ENCODE data around the gene PARP14.
"Not testable (repeated sequence)": the region's sequence is repeated elsewhere in the genome, so short reads cannot be mapped to it uniquely, and the experiment has no call there.

PARP14 gene

DNA sequence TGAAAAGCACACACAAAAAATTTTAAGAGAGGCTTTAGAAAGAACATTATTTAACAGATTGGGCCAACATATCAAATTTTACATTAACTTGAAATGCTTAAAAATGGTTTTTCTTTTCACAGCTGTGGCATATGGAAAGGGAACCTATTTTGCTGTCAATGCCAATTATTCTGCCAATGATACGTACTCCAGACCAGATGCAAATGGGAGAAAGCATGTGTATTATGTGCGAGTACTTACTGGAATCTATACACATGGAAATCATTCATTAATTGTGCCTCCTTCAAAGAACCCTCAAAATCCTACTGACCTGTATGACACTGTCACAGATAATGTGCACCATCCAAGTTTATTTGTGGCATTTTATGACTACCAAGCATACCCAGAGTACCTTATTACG is 47.5 kb downstream of the PARP14 start:
- Histone ChIP-seq H3K9me3 (no peaks in the 10 kb centered on the region), H3K36me3 (peaks cover 10 to 17% (median 11%) of the 10 kb centered on the region in 3 donors), H3K4me1 (no peaks in the 10 kb centered on the region), H3K4me3 (no peak overlapping the region), H3K27me3 (no peaks in the 10 kb centered on the region), H3K27ac (no peak overlapping the region)
- intact Hi-C loops (cut with DNase I; ENCODE audit: low total_unique reads): no loop called here
- TF ChIP-seq, protein P1, sequence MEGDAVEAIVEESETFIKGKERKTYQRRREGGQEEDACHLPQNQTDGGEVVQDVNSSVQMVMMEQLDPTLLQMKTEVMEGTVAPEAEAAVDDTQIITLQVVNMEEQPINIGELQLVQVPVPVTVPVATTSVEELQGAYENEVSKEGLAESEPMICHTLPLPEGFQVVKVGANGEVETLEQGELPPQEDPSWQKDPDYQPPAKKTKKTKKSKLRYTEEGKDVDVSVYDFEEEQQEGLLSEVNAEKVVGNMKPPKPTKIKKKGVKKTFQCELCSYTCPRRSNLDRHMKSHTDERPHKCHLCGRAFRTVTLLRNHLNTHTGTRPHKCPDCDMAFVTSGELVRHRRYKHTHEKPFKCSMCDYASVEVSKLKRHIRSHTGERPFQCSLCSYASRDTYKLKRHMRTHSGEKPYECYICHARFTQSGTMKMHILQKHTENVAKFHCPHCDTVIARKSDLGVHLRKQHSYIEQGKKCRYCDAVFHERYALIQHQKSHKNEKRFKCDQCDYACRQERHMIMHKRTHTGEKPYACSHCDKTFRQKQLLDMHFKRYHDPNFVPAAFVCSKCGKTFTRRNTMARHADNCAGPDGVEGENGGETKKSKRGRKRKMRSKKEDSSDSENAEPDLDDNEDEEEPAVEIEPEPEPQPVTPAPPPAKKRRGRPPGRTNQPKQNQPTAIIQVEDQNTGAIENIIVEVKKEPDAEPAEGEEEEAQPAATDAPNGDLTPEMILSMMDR (IDR thresholded peaks at IDR 0.05): no peak
- no peak for DNase-seq

DNA sequence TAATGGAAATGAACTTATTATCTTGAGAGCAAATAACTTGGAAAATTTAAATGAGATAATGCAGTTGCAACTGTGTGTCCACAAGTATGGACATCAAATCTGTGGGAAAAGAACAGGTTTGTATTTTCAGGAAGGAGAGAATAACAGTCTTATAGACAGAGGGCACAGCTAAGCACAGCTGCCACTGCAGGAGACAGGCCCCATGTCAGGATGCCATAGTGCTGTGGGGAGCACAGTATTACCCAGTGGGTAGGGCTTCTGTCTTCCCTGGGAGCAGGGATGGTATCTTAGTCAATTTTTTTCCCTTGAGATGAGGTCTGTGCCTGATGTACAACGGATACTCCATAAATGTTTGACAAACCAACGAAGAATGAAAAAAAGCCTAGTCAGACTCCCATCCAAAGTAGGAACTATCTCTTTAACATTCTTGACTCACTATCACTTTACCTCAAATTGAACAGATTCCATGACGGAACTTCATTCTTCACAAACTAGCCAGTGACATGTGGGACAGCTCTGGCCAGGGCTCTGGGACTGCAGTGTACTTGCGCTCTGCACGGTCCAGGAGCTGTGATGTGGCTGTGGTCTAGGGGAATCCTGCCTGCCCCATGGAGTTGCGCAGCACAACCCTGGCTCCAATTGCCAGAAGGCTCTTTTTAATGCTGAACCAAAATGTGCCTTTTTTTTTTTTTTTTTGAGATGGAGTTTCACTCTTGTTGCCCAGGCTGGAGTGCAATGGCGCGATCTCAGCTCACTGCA is 48.3 kb downstream of the PARP14 start:
- Histone ChIP-seq H3K27ac (no peak overlapping the region), H3K36me3 (peaks cover 10 to 21% (median 13%) of the 10 kb centered on the region in 3 donors), H3K4me1 (no peaks in the 10 kb centered on the region), H3K4me3 (no peak overlapping the region), H3K27me3 (no peaks in the 10 kb centered on the region), H3K9me3 (peaks cover 0 to 2% (median 0%) of the 10 kb centered on the region in 3 donors)
- DNase-seq: no peak
- intact Hi-C loops (cut with DNase I; ENCODE audit: low total_unique reads): no loop called here
- TF ChIP-seq, protein P1 (IDR thresholded peaks at IDR 0.05): no peak

DNA sequence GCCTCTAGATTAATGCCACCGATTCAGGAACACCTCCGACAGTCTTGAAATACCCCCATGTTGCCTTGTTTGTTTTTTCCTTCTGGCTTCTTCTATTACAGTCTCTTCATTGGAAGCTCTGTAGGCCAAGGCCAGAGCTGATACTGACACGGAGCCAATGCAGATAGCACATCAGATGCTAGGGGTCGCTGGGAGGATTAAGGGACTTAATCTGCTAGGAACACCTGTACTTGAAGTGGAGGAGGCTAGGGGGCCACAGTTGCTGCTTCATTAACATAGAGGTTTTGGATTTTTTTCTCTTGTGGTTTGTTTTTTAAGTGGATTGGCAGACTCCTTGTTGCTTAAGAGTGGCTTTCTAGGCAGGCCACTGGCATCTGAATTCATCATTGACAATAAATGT is 49.6 kb downstream of the PARP14 start:
- Histone ChIP-seq H3K36me3 (peaks cover 10 to 21% (median 13%) of the 10 kb centered on the region in 3 donors), H3K9me3 (peaks cover 0 to 2% (median 0%) of the 10 kb centered on the region in 3 donors), H3K27ac (no peak overlapping the region), H3K27me3 (no peaks in the 10 kb centered on the region), H3K4me3 (no peak overlapping the region), H3K4me1 (no peaks in the 10 kb centered on the region)
- TF ChIP-seq, protein P1 (IDR thresholded peaks at IDR 0.05): no peak
- intact Hi-C loops (cut with DNase I; ENCODE audit: low total_unique reads): no loop called here
- no peak for DNase-seq

DNA sequence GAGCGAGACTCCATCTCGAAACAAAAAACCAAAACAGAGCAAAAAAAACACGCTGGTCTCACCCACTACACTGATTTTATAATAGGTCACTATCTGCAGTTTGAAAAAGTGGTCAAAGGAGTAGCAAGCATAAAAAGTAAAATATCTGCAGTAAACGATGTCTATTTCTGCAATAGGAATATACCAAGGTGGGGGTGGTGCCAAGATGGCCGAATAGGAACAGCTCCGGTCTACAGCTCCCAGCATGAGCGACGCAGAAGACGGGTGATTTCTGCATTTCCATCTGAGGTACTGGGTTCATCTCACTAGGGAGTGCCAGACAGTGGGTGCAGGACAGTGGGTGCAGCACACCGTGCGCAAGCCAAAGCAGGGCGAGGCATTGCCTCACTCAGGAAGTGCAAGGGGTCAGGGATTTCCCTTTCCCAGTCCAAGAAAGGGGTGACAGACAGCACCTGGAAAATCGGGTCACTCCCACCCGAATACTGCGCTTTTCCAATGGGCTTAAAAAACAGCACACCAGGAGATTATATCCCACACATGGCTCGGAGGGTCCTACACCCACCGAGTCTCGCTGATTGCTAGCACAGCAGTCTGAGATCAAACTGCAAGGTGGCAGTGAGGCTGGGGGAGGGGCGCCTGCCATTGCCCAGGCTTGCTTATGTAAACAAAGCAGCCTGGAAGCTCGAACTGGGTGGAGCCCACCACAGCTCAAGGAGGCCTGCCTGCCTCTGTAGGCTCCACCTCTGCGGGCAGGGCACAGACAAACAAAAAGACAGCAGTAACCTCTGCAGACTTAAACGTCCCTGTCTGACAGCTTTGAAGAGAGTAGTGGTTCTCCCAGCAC is 52.3 kb downstream of the PARP14 start:
- intact Hi-C loops (cut with DNase I; ENCODE audit: low total_unique reads): not testable (repeated sequence)

DNA sequence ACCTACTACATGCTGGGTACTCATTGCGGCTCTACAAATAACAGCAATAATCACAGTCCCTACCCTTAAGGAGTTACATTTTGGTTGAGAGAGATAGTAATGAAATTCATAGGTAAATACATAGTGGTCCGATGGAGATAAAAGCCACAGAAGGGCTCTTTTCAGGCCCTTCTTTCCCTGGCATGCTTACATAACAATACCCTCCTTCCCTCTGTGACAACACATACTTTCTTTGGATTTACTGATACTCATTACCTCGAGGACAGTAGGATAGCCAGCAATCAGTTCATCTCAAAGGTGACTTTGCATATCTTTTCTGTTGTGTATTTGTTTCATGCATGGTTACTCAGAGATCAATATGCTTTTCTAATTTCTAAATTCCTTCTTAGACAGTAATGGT is 58.5 kb downstream of the PARP14 start:
- H3K4me3 ChIP-seq: no peak overlapping the region
- H3K27ac ChIP-seq: no peak overlapping the region
- DNase-seq: no peak
- TF ChIP-seq, protein P1 (IDR thresholded peaks at IDR 0.05): no peak
- intact Hi-C loops (cut with DNase I; ENCODE audit: low total_unique reads): no loop called here
- no peaks in the 10 kb centered on the region for H3K9me3 ChIP-seq
- H3K27me3 ChIP-seq: no peaks in the 10 kb centered on the region
- peaks cover 20 to 37% (median 30%) of the 10 kb centered on the region in 3 donors for H3K36me3 ChIP-seq
- H3K4me1 ChIP-seq: no peaks in the 10 kb centered on the region

More for the DNA sequence above, 52.3 kb downstream of the PARP14 start:
- H3K4me3 ChIP-seq, H3K27ac ChIP-seq, DNase-seq, H3K9me3 ChIP-seq, H3K4me1 ChIP-seq, H3K27me3 ChIP-seq: not testable (repeated sequence)
- H3K36me3 ChIP-seq: peaks cover 8 to 19% (median 10%) of the 10 kb centered on the region in 3 donors

DNA sequence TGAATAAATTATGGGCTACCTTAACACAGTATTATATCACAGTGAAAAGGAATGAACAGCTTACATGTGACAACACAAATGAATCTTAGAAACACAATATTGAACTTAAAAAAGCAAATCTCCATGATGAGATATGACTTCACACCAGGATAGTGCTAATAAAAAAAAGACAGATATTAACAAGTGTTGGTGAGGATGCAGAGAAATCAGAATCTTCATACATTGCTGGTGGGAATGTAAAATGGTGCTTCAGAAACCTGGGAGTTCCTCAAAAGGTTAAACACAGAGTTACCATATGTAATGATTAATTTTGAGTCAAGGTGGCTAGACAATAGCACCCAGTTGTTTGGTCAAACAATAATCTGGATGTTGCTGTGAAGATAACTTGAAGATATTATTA is 61.6 kb downstream of the PARP14 start:
- TF ChIP-seq, protein P1 (IDR thresholded peaks at IDR 0.05): no peak
- no peaks in the 10 kb centered on the region for H3K4me1 ChIP-seq
- H3K27ac ChIP-seq: no peak overlapping the region
- H3K4me3 ChIP-seq: no peak overlapping the region
- no peak for DNase-seq
- peaks cover 20 to 37% (median 30%) of the 10 kb centered on the region in 3 donors for H3K36me3 ChIP-seq
- H3K9me3 ChIP-seq: no peaks in the 10 kb centered on the region
- intact Hi-C loops (cut with DNase I; ENCODE audit: low total_unique reads): no loop called here
- H3K27me3 ChIP-seq: no peaks in the 10 kb centered on the region
